Activated naive CD4-positive, alpha-beta T cell treated with anti-CD3 and anti-CD28 coated beads for 36 hours (primary cell): ENCODE results near the gene LRSAM1. TPM values are rescaled to one million over a fixed set of nuclear protein-coding genes. Genes with fewer than 3 reads are reported as not detected.

Source experiments
- CTCF ChIA-PET: fragments of 350-600 bp; sonication (Branson Sonifier 250); formaldehyde crosslinking; loops from one replicate; lab custom pipeline; 2021; ENCODE audit warnings: antibody characterized with exemption; lab: Charles Lee
- DNase-seq: peaks from one replicate; pipeline ENCODE4 v3.0.0-alpha.2; 2020
- H3K27ac Mint-ChIP-seq: one replicate; pipeline ENCODE4 v1.8.0; 2021; ENCODE audit warnings: mild to moderate bottlenecking, mixed read lengths
- H3K27me3 Mint-ChIP-seq: one replicate; pipeline ENCODE4 v1.8.0; 2021; ENCODE audit warnings: low read depth, mixed read lengths
- H3K36me3 Mint-ChIP-seq: one replicate; pipeline ENCODE4 v1.8.0; 2021; ENCODE audit warnings: low read depth, mixed read lengths
- H3K4me1 Mint-ChIP-seq: one replicate; pipeline ENCODE4 v1.8.0; 2021; ENCODE audit warnings: low read depth, mixed read lengths
- H3K4me3 Mint-ChIP-seq: one replicate; pipeline ENCODE4 v1.8.0; 2021; ENCODE audit warnings: mild to moderate bottlenecking, moderate library complexity, mixed read lengths
- H3K9me3 Mint-ChIP-seq: one replicate; pipeline ENCODE4 v1.8.0; 2021; ENCODE audit warnings: mixed read lengths
- intact Hi-C: fragments of 100-400 bp; cut with micrococcal nuclease; formaldehyde crosslinking; loops from one replicate; pipeline ENCODE4 v1.15.1; 2023
- total RNA-seq, 2 experiments: library from RNA; stranded (reverse); gene quantifications; one replicate each; pipeline ENCODE4 v1.2.3, GENCODE V29; 2021

Gene LRSAM1
- total RNA-seq, 2 experiments from 2014 or later: 8.8 to 9.9 TPM

GRCh38 chr9:127417131-127418036 is 33.9 kb upstream of the LRSAM1 start:
- H3K27me3 Mint-ChIP-seq: peaks cover 26% of the 10 kb centered on the region

GRCh38 chr9:127418037-127418471 is 33.3 kb upstream of the LRSAM1 start:
- CTCF ChIA-PET: interaction anchor here (1.0 kb wide), 1 partner anchor 200 kb away, joined by 4 read pairs; no protein-coding TSS in a partner anchor
- DNase-seq: peak; percentile 60
- no peak overlapping the region for H3K4me3 Mint-ChIP-seq

More at GRCh38 chr9:127417131-127418036, 33.9 kb upstream of the LRSAM1 start:
- Mint-ChIP-seq H3K36me3 (no peaks in the 10 kb centered on the region), H3K27ac (no peak overlapping the region), H3K9me3 (no peaks in the 10 kb centered on the region), H3K4me1 (peaks cover 3% of the 10 kb centered on the region), H3K4me3 (no peak overlapping the region)
- intact Hi-C loops: no loop called here
- CTCF ChIA-PET: interaction anchor here (0.6 to 1.0 kb wide), 2 partner anchors 23 to 199 kb away, joined by 3 to 4 read pairs; no protein-coding TSS in a partner anchor
- DNase-seq: no peak

GRCh38 chr9:127419348-127419747 is 32.0 kb upstream of the LRSAM1 start:
- intact Hi-C loops: no loop called here
- peaks cover 15% of the 10 kb centered on the region for H3K4me1 Mint-ChIP-seq
- no peak overlapping the region for H3K4me3 Mint-ChIP-seq
- H3K9me3 Mint-ChIP-seq: no peaks in the 10 kb centered on the region
- H3K27ac Mint-ChIP-seq: no peak overlapping the region
- H3K27me3 Mint-ChIP-seq: peaks cover 17% of the 10 kb centered on the region
- DNase-seq: no peak
- peaks cover 2% of the 10 kb centered on the region for H3K36me3 Mint-ChIP-seq
- CTCF ChIA-PET: no interaction called here

More at GRCh38 chr9:127418037-127418471, 33.3 kb upstream of the LRSAM1 start:
- Mint-ChIP-seq H3K4me1 (peaks cover 7% of the 10 kb centered on the region), H3K27me3 (peaks cover 24% of the 10 kb centered on the region), H3K36me3 (no peaks in the 10 kb centered on the region), H3K9me3 (no peaks in the 10 kb centered on the region), H3K27ac (no peak overlapping the region)
- intact Hi-C loops: no loop called here

GRCh38 chr9:127421057-127421456 is 30.3 kb upstream of the LRSAM1 start:
- no peak overlapping the region for H3K4me3 Mint-ChIP-seq

GRCh38 chr9:127422133-127422782 is 29.1 kb upstream of the LRSAM1 start:
- peaks cover 12% of the 10 kb centered on the region for H3K36me3 Mint-ChIP-seq
- peaks cover 37% of the 10 kb centered on the region for H3K4me1 Mint-ChIP-seq
- no peak overlapping the region for H3K27ac Mint-ChIP-seq
- H3K4me3 Mint-ChIP-seq: no peak overlapping the region
- H3K9me3 Mint-ChIP-seq: no peaks in the 10 kb centered on the region
- peaks cover 2% of the 10 kb centered on the region for H3K27me3 Mint-ChIP-seq
- CTCF ChIA-PET: no interaction called here
- no peak for DNase-seq
- intact Hi-C loops: no loop called here

More at GRCh38 chr9:127421057-127421456, 30.3 kb upstream of the LRSAM1 start:
- Mint-ChIP-seq H3K27me3 (peaks cover 5% of the 10 kb centered on the region), H3K9me3 (no peaks in the 10 kb centered on the region), H3K4me1 (peaks cover 26% of the 10 kb centered on the region), H3K36me3 (peaks cover 5% of the 10 kb centered on the region), H3K27ac (no peak overlapping the region)
- intact Hi-C loops: no loop called here
- CTCF ChIA-PET: no interaction called here
- no peak for DNase-seq

- H3K36me3 Mint-ChIP-seq: peaks cover 13% of the 10 kb centered on the region
- CTCF ChIA-PET: no interaction called here
- peak overlapping the region; percentile 98 for H3K4me3 Mint-ChIP-seq
- no peak overlapping the region for H3K27ac Mint-ChIP-seq
- peaks cover 41% of the 10 kb centered on the region for H3K4me1 Mint-ChIP-seq
- H3K27me3 Mint-ChIP-seq: no peaks in the 10 kb centered on the region
- intact Hi-C loops: no loop called here
- H3K9me3 Mint-ChIP-seq: no peaks in the 10 kb centered on the region
- no peak for DNase-seq
Observed at GRCh38 chr9:127422787-127423186, 28.5 kb upstream of the LRSAM1 start.

GRCh38 chr9:127423476-127423933 is 27.8 kb upstream of the LRSAM1 start:
- Mint-ChIP-seq H3K27me3 (no peaks in the 10 kb centered on the region), H3K36me3 (peaks cover 18% of the 10 kb centered on the region), H3K4me1 (peaks cover 48% of the 10 kb centered on the region), H3K4me3 (peak overlapping the region; percentile 98), H3K9me3 (no peaks in the 10 kb centered on the region), H3K27ac (peak overlapping the region; percentile 95)
- DNase-seq: no peak
- intact Hi-C loops: no loop called here
- CTCF ChIA-PET: interaction anchor here (1.1 kb wide), 1 partner anchor 36 kb away, joined by 3 read pairs; no protein-coding TSS in a partner anchor

GRCh38 chr9:127423934-127424675 is 27.2 kb upstream of the LRSAM1 start, which contains the start of gene ZNF79:
Gene ZNF79, plus strand, starts transcription at chr9:127424382. Its CDS starts 406 bp downstream, at chr9:127424788.
- Mint-ChIP-seq H3K4me1 (peaks cover 49% of the 10 kb centered on the region), H3K4me3 (peak within 1 kb of the TSS; percentile 98), H3K27me3 (no peaks in the 10 kb centered on the region), H3K36me3 (peaks cover 23% of the 10 kb centered on the region), H3K27ac (peak within 1 kb of the TSS; percentile 95), H3K9me3 (no peaks in the 10 kb centered on the region)
- CTCF ChIA-PET: interaction anchor here (1.0 to 1.2 kb wide), 4 partner anchors 26 to 36 kb away, joined by 3 to 5 read pairs (median 3); partner anchors contain the start of genes LRSAM1, RPL12 and SLC2A8
- intact Hi-C loops: loop anchor here (1.0 to 2.0 kb wide), 5 partner anchors 27 to 510 kb away; partner anchors contain the start of genes LRSAM1, RALGPS1, RPL12 and SLC2A8
- peak; percentile 94 for DNase-seq

GRCh38 chr9:127424676-127424999 is 26.7 kb upstream of the LRSAM1 start:
- peaks cover 25% of the 10 kb centered on the region for H3K36me3 Mint-ChIP-seq
- intact Hi-C loops: loop anchor here (1.0 to 2.0 kb wide), 5 partner anchors 27 to 510 kb away; partner anchors contain the start of genes LRSAM1, RALGPS1, RPL12 and SLC2A8
- DNase-seq: peak; percentile 52
- peaks cover 49% of the 10 kb centered on the region for H3K4me1 Mint-ChIP-seq
- CTCF ChIA-PET: interaction anchor here (1.0 to 1.2 kb wide), 3 partner anchors 25 to 28 kb away, joined by 3 to 5 read pairs (median 3); partner anchors contain the start of genes LRSAM1, RPL12 and SLC2A8
- H3K9me3 Mint-ChIP-seq: no peaks in the 10 kb centered on the region
- peak overlapping the region; percentile 98 for H3K4me3 Mint-ChIP-seq
- peak overlapping the region; percentile 95 for H3K27ac Mint-ChIP-seq
- no peaks in the 10 kb centered on the region for H3K27me3 Mint-ChIP-seq

GRCh38 chr9:127426756-127427155 is 24.6 kb upstream of the LRSAM1 start:
- DNase-seq: peak; percentile 80
- H3K27ac Mint-ChIP-seq: peak overlapping the region; percentile 89
- CTCF ChIA-PET: no interaction called here
- H3K36me3 Mint-ChIP-seq: peaks cover 40% of the 10 kb centered on the region
- no peaks in the 10 kb centered on the region for H3K9me3 Mint-ChIP-seq
- H3K27me3 Mint-ChIP-seq: no peaks in the 10 kb centered on the region
- peak overlapping the region; percentile 98 for H3K4me3 Mint-ChIP-seq
- intact Hi-C loops: loop anchor here (1.0 to 5.0 kb wide), 6 partner anchors 20 to 619 kb away; partner anchors contain the start of gene ZBTB43
- H3K4me1 Mint-ChIP-seq: peaks cover 61% of the 10 kb centered on the region

GRCh38 chr9:127428348-127428747 is 23.0 kb upstream of the LRSAM1 start:
- intact Hi-C loops: loop anchor here (5.0 kb wide), 1 partner anchor 621 kb away; the partner anchor contains the start of gene ZBTB43
- Mint-ChIP-seq H3K36me3 (peaks cover 44% of the 10 kb centered on the region), H3K9me3 (no peaks in the 10 kb centered on the region), H3K27ac (peak overlapping the region; percentile 13), H3K4me3 (no peak overlapping the region), H3K27me3 (no peaks in the 10 kb centered on the region), H3K4me1 (peaks cover 55% of the 10 kb centered on the region)
- no peak for DNase-seq
- CTCF ChIA-PET: no interaction called here
